ENCODE data around the gene SFTPD.
"Not testable (repeated sequence)": the region's sequence is repeated elsewhere in the genome, so short reads cannot be mapped to it uniquely, and the experiment has no call there.

SFTPD gene

GRCh38 chr10:79927111-79927828 is 21.6 kb downstream of the SFTPD start:
- TF ChIP-seq CTCF (IDR thresholded peaks at IDR 0.05; ENCODE audit: low read depth, low read length), result no peak
- H3K27me3 ChIP-seq (ENCODE audit: insufficient read depth, low read depth, severe bottlenecking), result no peaks in the 10 kb centered on the region

DNA sequence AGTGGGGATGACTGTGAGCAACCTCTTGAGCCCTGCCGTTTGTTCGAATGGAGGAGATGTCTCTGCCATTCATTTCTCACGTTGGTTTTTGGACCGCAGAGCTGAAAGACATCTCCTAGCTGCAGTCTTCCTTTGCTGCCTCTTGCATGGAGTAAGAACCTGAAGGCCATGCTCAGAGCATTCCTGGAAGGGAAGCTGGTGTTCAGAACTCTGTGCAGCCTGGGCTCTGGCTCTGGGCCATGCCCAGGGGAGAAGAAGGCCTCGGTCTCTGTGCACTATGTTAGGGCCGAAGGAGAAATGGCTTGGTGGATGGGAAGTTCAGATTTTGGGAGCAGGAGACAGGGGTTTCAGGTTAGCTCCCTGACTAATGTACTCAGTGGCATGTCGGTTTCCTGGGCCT is 22.9 kb downstream of the SFTPD start:
- no peak for DNase-seq
- Histone ChIP-seq H3K27ac (no peak overlapping the region), H3K9me3 (ENCODE audit: severe bottlenecking) (no peaks in the 10 kb centered on the region), H3K36me3 (no peaks in the 10 kb centered on the region), H3K27me3 (ENCODE audit: insufficient read depth, low read depth, severe bottlenecking) (no peaks in the 10 kb centered on the region), H3K4me3 (ENCODE audit: low read depth, low read length) (no peak overlapping the region)
- TF ChIP-seq CTCF (IDR thresholded peaks at IDR 0.05; ENCODE audit: low read depth, low read length), result no peak

More at GRCh38 chr10:79927111-79927828, 21.6 kb downstream of the SFTPD start:
- Histone ChIP-seq H3K27ac (no peak overlapping the region), H3K9me3 (ENCODE audit: severe bottlenecking) (no peaks in the 10 kb centered on the region), H3K36me3 (no peaks in the 10 kb centered on the region), H3K4me3 (ENCODE audit: low read depth, low read length) (no peak overlapping the region)
- no peak for DNase-seq

DNA sequence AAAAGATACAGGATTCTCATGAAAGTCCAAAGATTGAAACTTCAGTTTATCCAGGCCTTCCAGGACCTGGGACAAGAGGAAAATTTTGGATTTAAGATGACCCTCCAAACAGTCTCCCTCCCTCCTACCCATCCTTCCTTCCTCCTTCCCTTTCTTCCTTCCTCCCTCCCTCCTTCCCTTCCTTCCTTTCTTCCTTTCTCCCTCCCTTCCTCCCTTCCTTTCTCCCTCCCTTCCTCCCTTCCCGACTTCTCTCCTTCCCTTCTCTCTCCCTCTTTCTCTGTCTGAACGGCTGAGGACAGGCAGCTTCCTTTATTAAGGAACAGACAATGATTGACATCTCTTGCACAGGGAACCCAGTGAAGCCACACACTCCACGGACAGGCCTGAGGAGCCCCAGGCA is 23.3 kb downstream of the SFTPD start:
- Histone ChIP-seq H3K9me3 (ENCODE audit: severe bottlenecking) (no peaks in the 10 kb centered on the region), H3K4me3 (ENCODE audit: low read depth, low read length) (no peak overlapping the region), H3K27ac (no peak overlapping the region), H3K27me3 (ENCODE audit: insufficient read depth, low read depth, severe bottlenecking) (no peaks in the 10 kb centered on the region), H3K36me3 (no peaks in the 10 kb centered on the region)
- no peak for TF ChIP-seq CTCF (IDR thresholded peaks at IDR 0.05; ENCODE audit: low read depth, low read length)
- DNase-seq, result no peak

DNA sequence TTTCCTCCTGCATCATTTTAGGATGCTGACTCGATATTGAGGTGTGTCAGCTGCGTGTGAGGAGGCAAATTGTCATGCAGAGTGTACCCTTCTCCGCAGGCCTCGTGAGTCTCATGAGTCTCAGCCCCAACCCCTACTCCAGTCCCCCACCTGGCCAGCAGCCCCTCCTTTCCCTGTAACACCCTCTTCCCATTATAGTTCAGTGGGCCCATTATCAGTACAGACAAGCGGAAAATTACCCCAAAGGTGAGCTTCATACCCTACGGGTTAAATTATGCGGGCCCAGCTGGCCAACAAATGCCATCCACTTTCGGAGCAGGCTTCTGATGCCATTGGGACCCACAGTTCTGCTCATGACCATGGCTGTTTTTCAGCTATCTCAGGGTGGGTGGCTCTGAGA is 25.2 kb downstream of the SFTPD start:
- Histone ChIP-seq H3K9me3 (ENCODE audit: severe bottlenecking) (no peaks in the 10 kb centered on the region), H3K27ac (no peak overlapping the region), H3K27me3 (ENCODE audit: insufficient read depth, low read depth, severe bottlenecking) (no peaks in the 10 kb centered on the region), H3K36me3 (no peaks in the 10 kb centered on the region), H3K4me3 (ENCODE audit: low read depth, low read length) (no peak overlapping the region)
- DNase-seq, result no peak
- no peak for TF ChIP-seq CTCF (IDR thresholded peaks at IDR 0.05; ENCODE audit: low read depth, low read length)

- Histone ChIP-seq H3K36me3 (no peaks in the 10 kb centered on the region), H3K27ac (no peak overlapping the region), H3K9me3 (ENCODE audit: severe bottlenecking) (no peaks in the 10 kb centered on the region), H3K27me3 (ENCODE audit: insufficient read depth, low read depth, severe bottlenecking) (no peaks in the 10 kb centered on the region), H3K4me3 (ENCODE audit: low read depth, low read length) (no peak overlapping the region)
- DNase-seq, result no peak
- no peak for TF ChIP-seq CTCF (IDR thresholded peaks at IDR 0.05; ENCODE audit: low read depth, low read length)
Measured at GRCh38 chr10:79923145-79923544, 25.8 kb downstream of the SFTPD start.

GRCh38 chr10:79922011-79922412 is 26.9 kb downstream of the SFTPD start:
- not testable (repeated sequence) for H3K36me3 ChIP-seq; H3K27ac ChIP-seq; H3K27me3 ChIP-seq (ENCODE audit: insufficient read depth, low read depth, severe bottlenecking); H3K9me3 ChIP-seq (ENCODE audit: severe bottlenecking); DNase-seq; H3K4me3 ChIP-seq (ENCODE audit: low read depth, low read length)

- not testable (repeated sequence) for DNase-seq; H3K27ac ChIP-seq; H3K4me3 ChIP-seq (ENCODE audit: low read depth, low read length); H3K27me3 ChIP-seq (ENCODE audit: insufficient read depth, low read depth, severe bottlenecking); H3K9me3 ChIP-seq (ENCODE audit: severe bottlenecking); H3K36me3 ChIP-seq
Measured at GRCh38 chr10:79915838-79916237, 33.1 kb downstream of the SFTPD start.

GRCh38 chr10:79914512-79914911 is 34.4 kb downstream of the SFTPD start:
- H3K27me3 ChIP-seq (ENCODE audit: insufficient read depth, low read depth, severe bottlenecking); H3K4me3 ChIP-seq (ENCODE audit: low read depth, low read length); H3K36me3 ChIP-seq; DNase-seq; H3K9me3 ChIP-seq (ENCODE audit: severe bottlenecking); H3K27ac ChIP-seq: not testable (repeated sequence)
